ENCODE measurements around the gene GALNT2.
A peak's percentile ranks its signal among the peaks of the same experiment; 100 is the strongest.

GALNT2 gene

DNA sequence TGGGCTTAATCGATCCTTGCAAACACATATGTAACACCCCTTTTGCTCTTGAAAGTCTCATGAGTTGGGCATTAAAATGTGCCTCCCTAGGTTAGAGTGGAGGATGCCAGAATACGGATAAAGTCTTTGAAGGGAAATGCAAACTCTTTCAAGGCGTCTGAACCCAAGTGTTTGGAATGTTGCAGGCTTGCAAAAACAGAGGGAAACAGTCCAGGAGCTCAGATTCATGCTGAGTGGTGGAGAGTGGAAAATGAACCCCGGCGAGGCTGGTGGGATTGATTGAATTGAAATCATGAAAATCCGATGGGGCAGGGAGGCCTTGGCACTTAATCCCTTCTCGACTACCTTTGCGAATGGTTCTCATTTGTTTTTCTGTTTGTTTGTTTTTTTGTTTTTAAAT, 183.6 kb downstream of the GALNT2 start:
- DNase-seq (ENCODE audit: low read depth): peak; percentile 16
- TF ChIP-seq, protein P1, sequence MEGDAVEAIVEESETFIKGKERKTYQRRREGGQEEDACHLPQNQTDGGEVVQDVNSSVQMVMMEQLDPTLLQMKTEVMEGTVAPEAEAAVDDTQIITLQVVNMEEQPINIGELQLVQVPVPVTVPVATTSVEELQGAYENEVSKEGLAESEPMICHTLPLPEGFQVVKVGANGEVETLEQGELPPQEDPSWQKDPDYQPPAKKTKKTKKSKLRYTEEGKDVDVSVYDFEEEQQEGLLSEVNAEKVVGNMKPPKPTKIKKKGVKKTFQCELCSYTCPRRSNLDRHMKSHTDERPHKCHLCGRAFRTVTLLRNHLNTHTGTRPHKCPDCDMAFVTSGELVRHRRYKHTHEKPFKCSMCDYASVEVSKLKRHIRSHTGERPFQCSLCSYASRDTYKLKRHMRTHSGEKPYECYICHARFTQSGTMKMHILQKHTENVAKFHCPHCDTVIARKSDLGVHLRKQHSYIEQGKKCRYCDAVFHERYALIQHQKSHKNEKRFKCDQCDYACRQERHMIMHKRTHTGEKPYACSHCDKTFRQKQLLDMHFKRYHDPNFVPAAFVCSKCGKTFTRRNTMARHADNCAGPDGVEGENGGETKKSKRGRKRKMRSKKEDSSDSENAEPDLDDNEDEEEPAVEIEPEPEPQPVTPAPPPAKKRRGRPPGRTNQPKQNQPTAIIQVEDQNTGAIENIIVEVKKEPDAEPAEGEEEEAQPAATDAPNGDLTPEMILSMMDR (conservative IDR thresholded peaks at IDR 0.05; ENCODE audit: low read depth, low read length): no peak
- H3K4me3 ChIP-seq (ENCODE audit: low read depth, low read length): no peak overlapping the region

DNA sequence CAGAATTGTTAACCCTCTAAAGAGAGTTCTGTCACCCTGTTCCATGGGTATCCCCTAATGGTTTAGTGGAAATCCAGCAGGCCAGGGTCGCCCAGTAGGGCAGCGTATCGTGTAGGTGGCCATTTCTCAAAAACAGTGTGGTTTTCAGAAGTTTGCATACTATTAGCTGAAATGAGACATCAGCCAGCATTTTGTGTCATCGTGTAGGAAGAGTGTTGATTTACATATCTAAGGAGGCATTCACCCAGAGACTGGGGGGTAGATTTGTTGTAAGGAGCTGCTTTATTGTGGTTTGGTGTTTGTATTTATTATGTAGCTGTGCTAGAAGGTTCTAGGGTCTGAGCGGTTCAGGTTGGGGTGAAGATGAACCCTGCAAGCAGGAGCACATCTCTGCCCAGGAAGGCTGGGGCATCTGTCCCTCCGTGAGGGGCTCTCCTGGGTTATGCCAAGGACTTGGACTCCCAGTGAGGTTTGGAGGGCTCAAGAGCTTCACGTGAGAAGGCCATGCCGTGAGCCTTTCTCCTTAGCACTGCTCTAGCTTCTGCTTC, 184.7 kb downstream of the GALNT2 start:
- TF ChIP-seq, protein P1 (conservative IDR thresholded peaks at IDR 0.05; ENCODE audit: low read depth, low read length): no peak
- DNase-seq (ENCODE audit: low read depth): no peak
- H3K4me3 ChIP-seq (ENCODE audit: low read depth, low read length): no peak overlapping the region

DNA sequence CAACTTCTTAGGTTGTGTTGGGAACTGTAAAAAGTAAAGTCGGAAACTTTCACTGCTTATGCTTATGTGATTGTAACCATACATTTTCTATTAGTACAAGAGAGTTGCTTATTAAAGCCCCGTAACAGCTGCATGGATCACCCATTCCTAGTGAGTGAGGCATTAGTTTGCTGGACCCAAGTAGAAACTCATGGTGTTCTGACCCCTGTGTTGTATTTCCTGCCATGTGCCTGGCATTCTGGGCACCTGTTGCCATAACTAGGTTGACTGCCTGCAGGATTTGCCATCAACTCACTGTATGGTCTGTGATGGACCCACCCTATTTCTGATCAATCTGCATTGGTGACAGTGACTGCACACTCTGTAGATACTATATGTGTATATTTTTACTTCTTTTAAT, 186.1 kb downstream of the GALNT2 start:
- TF ChIP-seq, protein P1 (conservative IDR thresholded peaks at IDR 0.05; ENCODE audit: low read depth, low read length): no peak
- DNase-seq (ENCODE audit: low read depth): no peak
- no peak overlapping the region for H3K4me3 ChIP-seq (ENCODE audit: low read depth, low read length)

DNA sequence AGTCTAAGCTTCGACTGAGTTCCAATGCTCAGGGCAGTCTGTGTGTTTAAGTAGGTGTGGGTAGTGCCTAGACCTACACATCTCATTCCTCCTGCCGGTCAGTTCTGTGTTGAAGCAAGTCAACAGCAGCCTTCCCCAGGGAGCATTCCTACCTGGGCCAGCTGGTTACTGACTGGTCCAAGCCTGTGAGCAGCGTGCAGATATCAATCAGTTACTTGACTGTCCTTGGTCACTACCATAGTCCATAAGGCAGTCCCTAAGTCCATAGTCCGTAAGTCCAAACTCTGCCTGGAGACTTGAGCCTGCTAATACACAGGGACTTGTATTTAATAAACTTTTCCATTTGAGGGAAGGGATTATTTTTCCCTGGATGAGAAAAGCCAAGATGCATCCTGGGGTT, 187.2 kb downstream of the GALNT2 start:
- DNase-seq (ENCODE audit: low read depth): no peak
- H3K4me3 ChIP-seq (ENCODE audit: low read depth, low read length): no peak overlapping the region
- TF ChIP-seq, protein P1 (conservative IDR thresholded peaks at IDR 0.05; ENCODE audit: low read depth, low read length): no peak

DNA sequence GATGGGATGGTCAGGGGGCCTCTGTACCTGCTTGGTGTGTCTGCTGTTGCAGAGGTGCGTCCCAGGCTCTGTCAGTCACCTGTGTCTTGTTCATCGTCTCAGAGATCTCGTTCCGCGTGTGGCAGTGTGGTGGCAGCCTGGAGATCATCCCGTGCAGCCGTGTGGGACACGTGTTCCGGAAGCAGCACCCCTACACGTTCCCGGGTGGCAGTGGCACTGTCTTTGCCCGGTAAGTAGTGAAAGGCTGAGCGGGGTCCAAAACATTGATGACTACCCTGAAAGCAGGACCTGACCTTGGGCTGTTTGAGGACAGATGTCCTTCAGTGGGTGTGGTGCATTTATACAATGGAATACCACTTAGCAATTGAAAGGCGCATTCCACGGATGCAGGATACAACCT, 188.1 kb downstream of the GALNT2 start:
- DNase-seq (ENCODE audit: low read depth): no peak
- TF ChIP-seq, protein P1 (conservative IDR thresholded peaks at IDR 0.05; ENCODE audit: low read depth, low read length): no peak
- no peak overlapping the region for H3K4me3 ChIP-seq (ENCODE audit: low read depth, low read length)

DNA sequence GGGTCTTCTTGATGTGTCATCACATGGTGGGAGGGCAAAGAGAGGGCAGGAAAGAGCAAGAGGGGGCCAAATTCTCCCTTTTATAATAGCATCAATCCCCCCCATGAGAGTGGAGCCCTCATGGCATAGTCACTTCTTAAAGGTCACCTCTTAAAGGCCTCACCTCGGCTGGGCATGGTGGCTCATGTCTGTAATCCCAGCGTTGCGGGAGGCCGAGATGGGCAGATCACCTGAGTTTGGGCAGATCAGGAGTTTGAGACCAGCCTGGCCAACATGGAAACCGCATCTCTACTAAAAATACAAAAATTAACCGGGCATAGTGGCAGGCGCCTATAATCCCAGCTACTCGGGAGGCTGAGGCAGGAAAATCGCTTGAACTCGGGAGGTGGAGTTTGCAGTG, 189.0 kb downstream of the GALNT2 start:
- no peak for DNase-seq (ENCODE audit: low read depth)
- H3K4me3 ChIP-seq (ENCODE audit: low read depth, low read length): no peak overlapping the region
- TF ChIP-seq, protein P1 (conservative IDR thresholded peaks at IDR 0.05; ENCODE audit: low read depth, low read length): no peak

DNA sequence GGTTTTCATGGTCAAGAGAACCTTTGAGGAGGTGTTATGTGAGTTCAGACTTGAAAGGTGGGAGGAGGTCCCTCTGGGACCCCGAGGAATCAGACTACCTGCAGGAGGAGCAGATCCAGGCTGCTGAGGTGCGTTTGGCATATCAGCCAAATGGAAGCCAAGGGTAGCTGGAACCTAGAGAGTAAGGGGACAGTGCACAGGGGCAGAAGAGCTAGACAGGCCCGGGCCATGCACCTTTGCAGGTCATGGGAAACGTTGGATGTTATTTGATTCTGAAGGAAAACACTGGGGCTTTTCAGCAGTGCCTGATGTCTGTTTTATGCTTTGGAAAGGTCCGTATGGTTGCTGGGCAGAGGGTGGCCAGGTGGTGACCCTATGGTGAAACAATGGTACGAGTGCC, 189.9 kb downstream of the GALNT2 start:
- no peak overlapping the region for H3K4me3 ChIP-seq (ENCODE audit: low read depth, low read length)
- TF ChIP-seq, protein P1 (conservative IDR thresholded peaks at IDR 0.05; ENCODE audit: low read depth, low read length): no peak
- no peak for DNase-seq (ENCODE audit: low read depth)
